OCI-LY3 (cell line): ENCODE data around the gene RERE.

Experiments
- H2AFZ ChIP-seq: fragments of 200-600, 300-600 bp; shearing (Covaris generic); 2 replicates; pipeline ENCODE4 v1.6.0; 2014; ENCODE audit warnings: antibody characterized with exemption, low read depth, low read length
- H3K27ac ChIP-seq: fragments of 200-600, 300-600 bp; sonication (generic); 2 replicates; pipeline ENCODE4 v1.5.1; 2014; ENCODE audit warnings: mild to moderate bottlenecking, low read length, moderate library complexity, mixed read lengths
- H3K27me3 ChIP-seq: fragments of 200-600, 300-600 bp; sonication (generic); 2 replicates; pipeline ENCODE4 v1.6.1; 2014; ENCODE audit warnings: low read depth, low read length, mixed read lengths
- H3K36me3 ChIP-seq: fragments of 200-600, 300-600 bp; sonication (generic); replicated peaks from 2 replicates; pipeline ENCODE3; 2014; ENCODE audit warnings: low read depth, low read length, mixed read lengths
- H3K4me1 ChIP-seq: fragments of 300-600, 200-600 bp; sonication (generic); 2 replicates; pipeline ENCODE4 v1.6.1; 2014; ENCODE audit warnings: low read length, mixed read lengths
- H3K4me2 ChIP-seq: fragments of 200-600, 300-600 bp; sonication (generic); 2 replicates; pipeline ENCODE4 v1.6.1; 2014; ENCODE audit warnings: low read length, mixed read lengths
- H3K4me3 ChIP-seq: fragments of 300-600, 200-600 bp; sonication (generic); 2 replicates; pipeline ENCODE4 v1.5.1; 2014; ENCODE audit warnings: antibody characterized with exemption, mild to moderate bottlenecking, low read length, moderate library complexity
- H3K79me2 ChIP-seq: fragments of 300-600, 200-600 bp; shearing (Covaris generic); 2 replicates; pipeline ENCODE4 v1.6.1; 2014; ENCODE audit warnings: mild to moderate bottlenecking, low read length, mixed read lengths
- H3K9ac ChIP-seq: fragments of 300-600, 200-600 bp; shearing (Covaris generic); 2 replicates; pipeline ENCODE4 v1.6.0; 2014; ENCODE audit warnings: mild to moderate bottlenecking, low read length, moderate library complexity
- H3K9me3 ChIP-seq: fragments of 200-600, 300-600 bp; shearing (Covaris generic); 2 replicates; pipeline ENCODE4 v1.6.1; 2014; ENCODE audit warnings: low read length, mixed read lengths; ENCODE audit not compliant: insufficient read depth
- H4K20me1 ChIP-seq: fragments of 200-600, 300-600 bp; sonication (generic); 2 replicates; pipeline ENCODE4 v1.6.1; 2016; ENCODE audit warnings: low read length, mixed read lengths; ENCODE audit not compliant: insufficient read depth
- EZH2phosphoT487 ChIP-seq: fragments of 200-600 bp; shearing (Covaris generic); IDR thresholded peaks from 2 replicates; pipeline ENCODE4 v1.6.1; 2018; ENCODE audit warnings: antibody characterized with exemption, mixed run types, low read depth
- TF ChIP-seq, protein P1 (sequence below): fragments of 200-600, 300-600 bp; sonication (generic); IDR thresholded peaks from 2 replicates; pipeline ENCODE4 v1.5.1; 2014; ENCODE audit warnings: antibody characterized with exemption, low read length, low read depth

RERE gene

DNA sequence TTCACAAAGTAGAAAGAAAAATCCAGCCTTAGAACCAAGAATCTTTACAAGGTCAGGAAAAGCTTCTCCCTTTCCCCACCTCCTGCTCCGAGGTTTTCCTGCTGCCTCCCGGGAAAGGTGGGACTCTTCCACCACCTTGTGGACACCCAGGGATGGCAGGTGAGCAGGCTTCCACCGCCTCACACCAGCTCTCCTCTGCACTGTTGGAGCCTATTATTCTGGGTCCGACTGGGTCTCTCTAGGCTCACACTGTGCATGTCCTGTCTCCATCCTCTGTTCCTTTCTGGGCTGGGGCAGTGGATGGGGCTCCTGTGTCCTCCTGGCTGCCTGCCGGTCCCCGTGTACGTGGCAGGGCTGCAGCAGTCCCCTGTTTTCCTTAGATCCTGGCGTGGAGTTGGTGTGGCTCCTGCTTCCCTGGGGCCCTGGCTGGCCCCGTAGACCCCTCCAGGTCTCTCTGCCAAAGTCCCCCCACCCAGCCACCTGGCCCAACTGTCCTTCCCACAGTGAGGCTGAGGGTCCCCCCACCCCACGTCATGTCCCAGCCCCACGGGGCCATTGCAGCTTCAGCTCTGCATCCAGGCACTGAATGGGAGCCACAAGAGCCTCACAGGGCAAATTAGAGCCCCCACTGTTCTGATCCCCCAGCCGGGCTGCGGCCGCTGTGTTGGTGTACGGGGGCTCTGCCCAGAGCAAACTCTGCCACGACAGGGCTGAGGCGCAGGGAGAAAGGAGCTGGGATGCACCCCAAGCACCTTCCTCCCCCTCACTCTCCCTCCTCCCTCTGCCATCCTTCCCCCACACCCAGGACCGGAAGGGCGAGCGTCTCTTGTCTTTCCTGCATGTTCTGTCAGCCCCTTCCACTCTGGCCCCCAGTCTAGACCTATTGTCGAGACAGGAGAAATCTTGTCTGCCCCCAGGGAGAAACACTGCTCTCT, 502.8 kb downstream of the RERE start:
- no peaks in the 10 kb centered on the region for H3K9me3 ChIP-seq
- H3K4me1 ChIP-seq: peaks cover 11% of the 10 kb centered on the region
- H3K27ac ChIP-seq: no peak overlapping the region
- peak overlapping the region; percentile 40; the same call in 1 of the 2 replicates for H3K4me3 ChIP-seq
- H3K4me2 ChIP-seq: peak overlapping the region; percentile 54
- no peaks in the 10 kb centered on the region for H4K20me1 ChIP-seq
- H3K9ac ChIP-seq: 0 out of 2 replicates have a peak overlapping the region, but pooled peaks have one; percentile 0
- no peak overlapping the region for H2AFZ ChIP-seq
- no peaks in the 10 kb centered on the region for H3K27me3 ChIP-seq
- H3K79me2 ChIP-seq: no peaks in the 10 kb centered on the region
- H3K36me3 ChIP-seq: no peaks in the 10 kb centered on the region
- no peak for TF ChIP-seq EZH2phosphoT487
- TF ChIP-seq, protein P1, sequence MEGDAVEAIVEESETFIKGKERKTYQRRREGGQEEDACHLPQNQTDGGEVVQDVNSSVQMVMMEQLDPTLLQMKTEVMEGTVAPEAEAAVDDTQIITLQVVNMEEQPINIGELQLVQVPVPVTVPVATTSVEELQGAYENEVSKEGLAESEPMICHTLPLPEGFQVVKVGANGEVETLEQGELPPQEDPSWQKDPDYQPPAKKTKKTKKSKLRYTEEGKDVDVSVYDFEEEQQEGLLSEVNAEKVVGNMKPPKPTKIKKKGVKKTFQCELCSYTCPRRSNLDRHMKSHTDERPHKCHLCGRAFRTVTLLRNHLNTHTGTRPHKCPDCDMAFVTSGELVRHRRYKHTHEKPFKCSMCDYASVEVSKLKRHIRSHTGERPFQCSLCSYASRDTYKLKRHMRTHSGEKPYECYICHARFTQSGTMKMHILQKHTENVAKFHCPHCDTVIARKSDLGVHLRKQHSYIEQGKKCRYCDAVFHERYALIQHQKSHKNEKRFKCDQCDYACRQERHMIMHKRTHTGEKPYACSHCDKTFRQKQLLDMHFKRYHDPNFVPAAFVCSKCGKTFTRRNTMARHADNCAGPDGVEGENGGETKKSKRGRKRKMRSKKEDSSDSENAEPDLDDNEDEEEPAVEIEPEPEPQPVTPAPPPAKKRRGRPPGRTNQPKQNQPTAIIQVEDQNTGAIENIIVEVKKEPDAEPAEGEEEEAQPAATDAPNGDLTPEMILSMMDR: peak; percentile 80

DNA sequence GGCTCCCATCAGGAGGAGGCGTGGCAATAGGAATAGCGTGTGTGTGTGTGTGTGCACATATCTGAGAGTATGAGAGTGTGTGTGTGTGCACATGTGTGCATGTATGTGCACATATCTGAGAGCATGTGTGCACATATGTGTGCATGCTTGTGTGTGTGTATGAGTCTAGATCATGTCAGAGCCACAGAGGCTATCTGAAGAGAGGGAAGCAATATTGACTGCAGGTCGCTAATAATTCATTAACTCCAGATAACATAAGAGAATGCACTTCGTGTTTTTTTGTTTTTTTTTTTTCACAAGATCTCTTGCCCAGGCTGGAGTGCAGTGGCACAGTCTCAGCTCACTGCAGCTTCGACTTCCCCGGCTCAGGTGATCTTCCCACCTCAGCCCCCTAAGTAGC, 504.2 kb downstream of the RERE start:
- no peaks in the 10 kb centered on the region for H4K20me1 ChIP-seq
- no peak overlapping the region for H3K27ac ChIP-seq
- H3K27me3 ChIP-seq: no peaks in the 10 kb centered on the region
- no peak overlapping the region for H2AFZ ChIP-seq
- H3K4me2 ChIP-seq: no peak overlapping the region
- no peaks in the 10 kb centered on the region for H3K79me2 ChIP-seq
- no peaks in the 10 kb centered on the region for H3K36me3 ChIP-seq
- peaks cover 2% of the 10 kb centered on the region; the same call in 1 of the 2 replicates for H3K4me1 ChIP-seq
- H3K4me3 ChIP-seq: no peak overlapping the region
- no peak for TF ChIP-seq EZH2phosphoT487
- TF ChIP-seq, protein P1: no peak
- H3K9me3 ChIP-seq: no peaks in the 10 kb centered on the region
- H3K9ac ChIP-seq: no peak overlapping the region

DNA sequence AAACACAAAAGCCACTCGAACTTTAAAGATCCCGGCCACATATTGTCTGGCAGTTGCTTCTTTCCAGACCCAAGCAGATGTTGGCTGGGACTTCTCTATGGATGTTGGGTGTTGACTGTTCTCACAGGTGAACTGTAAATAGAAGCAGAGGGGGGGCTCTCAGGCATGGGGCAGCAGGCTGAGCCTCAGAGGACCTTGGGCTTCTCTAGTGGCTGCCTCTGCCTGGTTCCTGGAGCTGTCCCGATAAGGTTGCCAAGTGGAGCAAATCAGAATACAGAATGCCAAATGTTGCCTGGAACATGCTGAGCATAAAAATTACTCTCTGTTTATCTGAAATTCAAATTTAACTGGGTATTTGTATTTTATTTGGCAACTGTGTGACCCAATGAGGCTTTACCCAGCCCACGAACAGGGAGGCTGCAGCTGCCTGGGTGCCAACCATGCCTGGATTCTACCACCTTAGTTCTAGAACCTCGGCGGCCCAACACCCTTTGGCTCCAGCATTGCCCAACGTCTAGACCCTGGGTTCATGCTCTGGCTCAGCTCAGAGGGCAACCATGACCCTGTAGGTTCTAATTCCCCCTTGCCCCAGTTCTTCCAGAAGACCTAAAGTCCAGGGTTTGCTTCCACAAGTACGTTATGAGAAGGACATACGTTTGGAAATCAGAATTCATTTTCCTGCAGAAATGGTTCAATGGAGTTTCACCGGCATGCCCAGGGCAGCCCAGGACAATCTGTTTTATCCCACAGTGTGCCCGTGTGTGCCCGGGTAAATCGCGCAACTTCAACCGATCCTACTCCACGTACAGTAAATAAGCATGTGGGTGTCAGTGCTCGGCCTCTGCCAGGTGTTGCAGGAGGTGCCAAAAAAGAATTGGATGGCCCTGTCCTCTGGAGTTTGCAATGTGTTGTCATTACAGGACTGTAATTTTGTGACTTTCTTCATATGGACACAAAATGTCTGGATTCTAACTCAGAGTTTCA, 504.9 kb downstream of the RERE start:
- H3K79me2 ChIP-seq: no peaks in the 10 kb centered on the region
- no peaks in the 10 kb centered on the region for H3K36me3 ChIP-seq
- H3K4me1 ChIP-seq: peaks cover under 1% of the 10 kb centered on the region; the same call in 1 of the 2 replicates
- no peaks in the 10 kb centered on the region for H3K9me3 ChIP-seq
- no peaks in the 10 kb centered on the region for H4K20me1 ChIP-seq
- no peak overlapping the region for H3K4me3 ChIP-seq
- H3K27ac ChIP-seq: no peak overlapping the region
- H3K4me2 ChIP-seq: no peak overlapping the region
- no peak for TF ChIP-seq EZH2phosphoT487
- TF ChIP-seq, protein P1: no peak
- no peak overlapping the region for H3K9ac ChIP-seq
- no peak overlapping the region for H2AFZ ChIP-seq
- no peaks in the 10 kb centered on the region for H3K27me3 ChIP-seq
